Tibial nerve (tissue), 4 donors: Measurements from ENCODE around the gene CRISPLD2. TPM values are rescaled to one million over a fixed set of nuclear protein-coding genes. Genes with fewer than 3 reads are reported as not detected.

Experiments used
- DNase-seq, 2 donors: peaks; one replicate each; pipeline ENCODE4 v3.0.0-alpha.2; 2019; ENCODE audit warnings: low spot score in 2 of 2
- H3K27ac ChIP-seq, 4 donors: fragments of 200-600 bp; sonication (generic) in 3 of 4; one replicate each; pipeline ENCODE4 v1.5.1; 2017 to 2019; ENCODE audit warnings: mild to moderate bottlenecking in 1 of 4
- H3K27me3 ChIP-seq, 2 donors: fragments of 200-600 bp; sonication (generic) in 1 of 2; one replicate each; pipeline versions ENCODE4 v1.5.1 to v1.6.0; 2017 to 2019
- H3K36me3 ChIP-seq, 3 donors: fragments of 200-600 bp; sonication (generic); one replicate each; pipeline ENCODE4 v1.5.1; 2018 to 2019
- H3K4me1 ChIP-seq, 4 donors: fragments of 200-600 bp; sonication (generic) in 3 of 4; one replicate each; pipeline ENCODE4 v1.5.1; 2017 to 2019
- H3K4me3 ChIP-seq, 4 donors: fragments of 200-600 bp; sonication (generic) in 3 of 4; one replicate each; pipeline ENCODE4 v1.5.1; 2017 to 2019; ENCODE audit warnings: mild to moderate bottlenecking in 1 of 4, moderate library complexity in 1 of 4
- H3K9me3 ChIP-seq, 4 donors: fragments of 200-600 bp; sonication (generic) in 3 of 4; one replicate each; pipeline ENCODE4 v1.5.1; 2017 to 2019
- EP300 ChIP-seq, 2 donors: sonication (generic); formaldehyde crosslinking; IDR thresholded peaks; one replicate each; pipeline ENCODE4 v1.6.1; 2017; ENCODE audit warnings: antibody characterized with exemption in 2 of 2, mild to moderate bottlenecking in 1 of 2
- POLR2A ChIP-seq, 2 donors: fragments of 450-650 bp; IDR thresholded peaks; one replicate each; pipeline ENCODE4 v1.6.1; 2017; ENCODE audit warnings: antibody characterized with exemption in 2 of 2, mild to moderate bottlenecking in 2 of 2, moderate library complexity in 2 of 2
- WGBS, 2 donors: methylation state at CpG; one replicate each; pipeline ENCODE4 v1.1.5; 2018; 5-methylcytosine and 5-hydroxymethylcytosine counted together
- total RNA-seq, 4 donors: library from RNA; depleted of rRNA; stranded (reverse); fragments of >200 nt; gene quantifications; one replicate each; pipeline ENCODE4 v1.1.0, GENCODE V29; 2016
- TF ChIP-seq, protein P1 (sequence below), 5 experiments: fragments of 200-600 bp in 3 of 5; fragments of 450-650 bp in 2 of 5; sonication (generic) in 3 of 5; IDR thresholded peaks; one replicate each; pipeline ENCODE4 v1.5.1; 2016 to 2019; ENCODE audit warnings: antibody characterized with exemption in 5 of 5, mild to moderate bottlenecking in 3 of 5, moderate library complexity in 2 of 5

Gene CRISPLD2
- total RNA-seq, 4 donors from 2014 or later: 136 to 232 (median 207) TPM

DNA sequence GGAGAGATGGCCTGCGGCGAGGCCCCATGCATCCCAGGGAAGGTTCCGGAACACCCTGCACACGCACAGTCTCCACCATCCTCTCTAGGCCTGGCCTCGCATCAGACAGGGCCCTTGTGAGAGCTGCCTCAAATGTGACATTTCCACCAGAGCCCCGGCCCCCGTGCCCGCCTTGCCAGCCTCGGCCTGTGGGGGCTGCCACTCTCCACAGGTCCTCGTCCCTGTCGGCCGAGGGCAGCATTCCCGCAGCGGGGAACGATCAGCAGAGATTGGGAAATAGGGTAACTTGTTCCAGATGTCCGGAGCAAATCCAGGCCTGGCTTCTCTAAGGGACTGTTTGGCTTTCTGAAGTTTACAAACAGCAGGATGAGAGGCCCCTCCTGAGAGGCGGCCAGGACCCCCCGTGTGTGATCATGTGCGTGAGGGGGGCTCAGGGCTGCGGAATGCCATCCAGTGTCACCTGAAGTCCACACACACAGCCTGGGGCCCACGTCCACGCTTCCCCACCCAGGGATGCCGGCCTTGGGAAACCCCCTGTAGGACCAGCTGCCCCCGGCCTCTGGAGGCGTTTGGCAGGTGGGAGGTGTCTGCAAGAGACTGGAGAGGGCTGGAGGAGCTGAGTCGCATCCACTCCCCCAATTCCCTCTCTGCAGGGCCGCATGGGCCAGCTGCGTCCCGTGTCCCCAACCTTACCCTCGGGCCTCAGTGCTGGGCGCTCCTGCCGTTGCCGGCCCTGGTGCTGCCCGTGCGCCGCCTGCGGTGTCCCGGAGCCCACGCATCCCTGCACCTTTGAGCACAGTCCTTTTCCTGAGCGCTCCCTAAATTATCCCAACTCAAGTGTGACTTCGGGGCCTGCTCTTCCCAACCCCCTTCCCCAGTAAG is 121.1 kb downstream of the CRISPLD2 start:
- 78 to 79% methylated on average over 36 to 38 of the region's 41 CpGs for WGBS, 2 donors
- peak overlapping the region in 1 of 4 donors; percentile 54 for H3K27ac ChIP-seq
- no peaks in the 10 kb centered on the region for H3K36me3 ChIP-seq
- peaks cover 0 to 6% (median 0%) of the 10 kb centered on the region in 4 donors for H3K4me1 ChIP-seq
- no peaks in the 10 kb centered on the region for H3K27me3 ChIP-seq
- H3K9me3 ChIP-seq: no peaks in the 10 kb centered on the region
- TF ChIP-seq, protein P1, sequence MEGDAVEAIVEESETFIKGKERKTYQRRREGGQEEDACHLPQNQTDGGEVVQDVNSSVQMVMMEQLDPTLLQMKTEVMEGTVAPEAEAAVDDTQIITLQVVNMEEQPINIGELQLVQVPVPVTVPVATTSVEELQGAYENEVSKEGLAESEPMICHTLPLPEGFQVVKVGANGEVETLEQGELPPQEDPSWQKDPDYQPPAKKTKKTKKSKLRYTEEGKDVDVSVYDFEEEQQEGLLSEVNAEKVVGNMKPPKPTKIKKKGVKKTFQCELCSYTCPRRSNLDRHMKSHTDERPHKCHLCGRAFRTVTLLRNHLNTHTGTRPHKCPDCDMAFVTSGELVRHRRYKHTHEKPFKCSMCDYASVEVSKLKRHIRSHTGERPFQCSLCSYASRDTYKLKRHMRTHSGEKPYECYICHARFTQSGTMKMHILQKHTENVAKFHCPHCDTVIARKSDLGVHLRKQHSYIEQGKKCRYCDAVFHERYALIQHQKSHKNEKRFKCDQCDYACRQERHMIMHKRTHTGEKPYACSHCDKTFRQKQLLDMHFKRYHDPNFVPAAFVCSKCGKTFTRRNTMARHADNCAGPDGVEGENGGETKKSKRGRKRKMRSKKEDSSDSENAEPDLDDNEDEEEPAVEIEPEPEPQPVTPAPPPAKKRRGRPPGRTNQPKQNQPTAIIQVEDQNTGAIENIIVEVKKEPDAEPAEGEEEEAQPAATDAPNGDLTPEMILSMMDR (IDR thresholded peaks at IDR 0.05): peak in 2 of 5 experiments; percentile 33 to 40
- TF ChIP-seq EP300 (IDR thresholded peaks at IDR 0.05): peak in 1 of 2 donors; percentile 68
- TF ChIP-seq POLR2A (IDR thresholded peaks at IDR 0.05): no peak
- no peak overlapping the region for H3K4me3 ChIP-seq
- peak; percentile 62 to 66 for DNase-seq

DNA sequence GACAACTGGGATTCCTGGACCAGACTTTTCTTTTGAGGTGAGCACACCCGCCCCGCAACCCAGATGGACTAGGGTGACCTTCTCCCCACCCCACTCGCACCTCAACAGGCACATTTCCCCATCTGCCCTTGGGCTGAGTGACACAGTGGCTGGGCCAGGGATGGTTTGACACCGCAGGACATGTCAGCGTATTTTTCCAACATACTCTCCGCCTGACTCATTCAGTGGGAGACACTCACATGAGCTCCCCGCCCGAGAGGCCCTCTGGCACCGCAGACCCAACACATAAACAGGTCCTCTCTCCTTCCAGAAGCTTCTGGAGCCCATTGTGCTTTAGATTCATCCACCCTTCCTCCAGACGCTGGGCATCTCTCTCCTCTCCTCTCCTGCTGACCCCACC is 122.1 kb downstream of the CRISPLD2 start:
- Histone ChIP-seq H3K9me3 (no peaks in the 10 kb centered on the region), H3K4me3 (no peak overlapping the region), H3K4me1 (peaks cover 0 to 7% (median 0%) of the 10 kb centered on the region in 4 donors), H3K27me3 (no peaks in the 10 kb centered on the region), H3K36me3 (no peaks in the 10 kb centered on the region), H3K27ac (no peak overlapping the region)
- no peak for DNase-seq
- 89 to 94% methylated on average over 10 of the region's 10 CpGs for WGBS, 2 donors
- TF ChIP-seq EP300 (IDR thresholded peaks at IDR 0.05) (no peak), POLR2A (IDR thresholded peaks at IDR 0.05) (no peak)
- TF ChIP-seq, protein P1 (IDR thresholded peaks at IDR 0.05): no peak

DNA sequence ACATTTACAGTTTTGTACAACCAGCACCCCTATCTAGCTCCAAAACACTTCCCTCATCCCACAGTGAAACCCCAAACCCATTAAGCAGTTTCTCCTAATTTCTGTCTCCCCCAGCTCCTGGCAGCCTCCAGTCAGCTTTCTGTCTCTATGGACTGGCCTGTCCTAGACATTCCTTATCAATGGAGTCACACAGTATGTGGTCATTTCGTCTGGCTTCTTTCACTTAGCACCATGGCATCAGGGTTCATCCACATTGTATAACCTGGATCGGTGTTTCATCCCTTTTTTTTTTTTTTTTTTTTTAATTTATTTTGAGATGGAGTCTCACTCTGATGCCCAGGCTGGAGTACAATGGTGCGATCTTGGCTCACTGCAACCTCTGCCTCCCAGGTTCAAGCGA is 123.0 kb downstream of the CRISPLD2 start:
- Histone ChIP-seq H3K36me3 (no peaks in the 10 kb centered on the region), H3K4me3 (no peak overlapping the region), H3K27me3 (no peaks in the 10 kb centered on the region), H3K9me3 (no peaks in the 10 kb centered on the region), H3K4me1 (peaks cover 0 to 11% (median 0%) of the 10 kb centered on the region in 4 donors), H3K27ac (no peak overlapping the region)
- DNase-seq: no peak
- TF ChIP-seq POLR2A (IDR thresholded peaks at IDR 0.05): no peak
- no peak for TF ChIP-seq EP300 (IDR thresholded peaks at IDR 0.05)
- TF ChIP-seq, protein P1 (IDR thresholded peaks at IDR 0.05): no peak
- 95% methylated on average over 4 of the region's 4 CpGs for WGBS, 2 donors

DNA sequence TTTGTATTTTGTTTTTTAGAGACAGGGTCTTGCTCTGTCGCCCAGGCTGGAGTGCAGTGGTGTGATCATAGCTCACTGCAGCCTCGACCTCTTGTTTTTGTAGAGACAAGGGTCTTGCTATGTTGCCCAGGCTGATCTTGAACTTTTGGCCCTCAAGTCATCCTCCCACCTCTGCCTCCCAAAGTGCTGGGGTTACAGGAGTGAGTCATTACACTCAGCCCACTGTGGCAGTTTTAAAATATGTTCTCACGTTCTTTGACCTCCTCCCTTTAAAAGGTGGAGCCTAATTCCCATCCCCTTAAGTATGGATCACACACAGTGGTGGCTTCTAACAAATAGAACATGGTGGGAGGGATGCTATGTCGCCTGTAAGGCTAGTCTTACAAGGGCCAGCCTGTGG is 123.8 kb downstream of the CRISPLD2 start:
- no peaks in the 10 kb centered on the region for H3K36me3 ChIP-seq
- WGBS, 2 donors: 73 to 88% methylated on average over 4 of the region's 4 CpGs
- no peak for DNase-seq
- H3K9me3 ChIP-seq: no peaks in the 10 kb centered on the region
- H3K27ac ChIP-seq: no peak overlapping the region
- H3K4me1 ChIP-seq: peaks cover 0 to 11% (median 0%) of the 10 kb centered on the region in 4 donors
- H3K27me3 ChIP-seq: no peaks in the 10 kb centered on the region
- TF ChIP-seq EP300 (IDR thresholded peaks at IDR 0.05): no peak
- no peak for TF ChIP-seq POLR2A (IDR thresholded peaks at IDR 0.05)
- TF ChIP-seq, protein P1 (IDR thresholded peaks at IDR 0.05): no peak
- H3K4me3 ChIP-seq: no peak overlapping the region

DNA sequence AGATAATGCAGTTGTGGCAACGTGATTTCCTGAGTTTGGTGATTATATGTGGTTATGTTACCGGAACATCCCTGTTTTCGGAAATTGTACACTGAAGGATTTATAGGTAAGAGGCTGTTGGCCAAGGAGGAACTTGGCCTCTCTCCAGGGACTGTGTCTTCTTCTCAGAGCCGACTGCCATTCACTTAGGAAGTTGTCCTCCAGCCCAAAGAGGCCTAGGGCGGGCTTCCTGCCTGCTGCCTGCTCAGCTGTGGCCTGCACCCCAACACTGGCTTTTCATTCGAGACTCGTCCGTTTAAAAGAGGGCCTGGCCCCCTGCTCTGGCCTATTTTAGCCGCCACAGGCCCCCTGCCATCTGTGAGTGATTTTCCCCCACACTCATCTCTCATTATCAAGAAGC is 127.2 kb downstream of the CRISPLD2 start:
- H3K9me3 ChIP-seq: no peaks in the 10 kb centered on the region
- TF ChIP-seq, protein P1 (IDR thresholded peaks at IDR 0.05): no peak
- no peak for TF ChIP-seq POLR2A (IDR thresholded peaks at IDR 0.05)
- no peak for TF ChIP-seq EP300 (IDR thresholded peaks at IDR 0.05)
- peak in 1 of 2 donors; percentile 39 for DNase-seq
- WGBS, 2 donors: 71 to 76% methylated on average over 9 of the region's 9 CpGs
- peaks cover 0 to 5% (median 0%) of the 10 kb centered on the region in 4 donors for H3K4me1 ChIP-seq
- H3K27me3 ChIP-seq: no peaks in the 10 kb centered on the region
- no peak overlapping the region for H3K27ac ChIP-seq
- H3K4me3 ChIP-seq: no peak overlapping the region
- H3K36me3 ChIP-seq: no peaks in the 10 kb centered on the region
